ENCODE data around the gene ZYG11A.
"Not testable (repeated sequence)": the region's sequence is repeated elsewhere in the genome, so short reads cannot be mapped to it uniquely, and the experiment has no call there.

Gene ZYG11A

DNA sequence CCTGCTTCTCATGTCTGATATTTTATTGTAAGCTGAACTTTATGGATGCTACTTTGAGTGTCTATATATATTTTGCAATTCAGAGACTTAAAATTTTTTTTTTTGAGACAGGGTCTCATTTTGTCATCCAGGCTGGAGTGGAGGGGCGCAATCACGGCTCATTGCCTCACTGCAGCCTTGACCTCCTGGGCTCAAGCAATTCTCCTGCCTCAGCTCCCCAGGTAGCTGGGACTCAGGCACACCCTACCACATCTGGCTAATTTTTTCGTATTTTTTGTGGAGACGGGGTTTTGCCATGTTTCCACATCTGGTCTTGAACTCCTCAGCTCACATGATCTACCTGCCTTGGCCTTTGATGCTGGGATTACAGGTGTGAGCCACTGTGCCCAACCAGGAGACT lies 8.4 kb downstream of the ZYG11A start:
- H3K36me3 Mint-ChIP-seq (ENCODE audit: insufficient read depth) = peaks cover 3% of the 10 kb centered on the region
- H3K4me3 Mint-ChIP-seq = no peak overlapping the region
- DNase-seq = no peak
- H3K9me3 Mint-ChIP-seq = no peaks in the 10 kb centered on the region
- no peaks in the 10 kb centered on the region for H3K4me1 Mint-ChIP-seq (ENCODE audit: low read depth in 2 of 2)
- H3K27ac Mint-ChIP-seq = no peak overlapping the region
- no peak for ATAC-seq (replicated peaks)
- peaks cover 30 to 31% of the 10 kb centered on the region in 2 donors for H3K27me3 Mint-ChIP-seq

DNA sequence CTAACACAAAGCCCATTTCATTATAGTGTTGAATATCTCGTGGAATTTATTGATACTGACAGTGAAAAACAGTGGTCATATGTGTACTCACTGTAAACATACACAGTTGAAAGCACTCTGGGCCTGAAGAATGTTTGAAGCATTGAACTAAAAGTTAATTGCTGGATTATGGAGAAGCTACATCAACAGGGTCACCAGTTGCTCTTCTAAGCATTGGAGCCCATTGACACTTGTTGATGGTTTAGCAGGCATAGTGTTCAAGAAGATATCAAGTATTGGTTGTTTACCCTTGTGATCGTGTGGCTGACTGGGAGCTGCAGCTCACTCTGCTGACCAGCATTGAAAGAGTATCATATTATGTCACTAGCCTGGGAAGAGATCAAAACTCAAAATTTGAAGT lies 10.3 kb downstream of the ZYG11A start:
- Mint-ChIP-seq H3K4me3 (no peak overlapping the region), H3K36me3 (ENCODE audit: insufficient read depth) (peaks cover 3% of the 10 kb centered on the region), H3K27me3 (peaks cover 25% of the 10 kb centered on the region in 2 donors), H3K27ac (no peak overlapping the region), H3K4me1 (ENCODE audit: low read depth in 2 of 2) (peaks cover 0 to 2% of the 10 kb centered on the region in 2 donors), H3K9me3 (no peaks in the 10 kb centered on the region)
- DNase-seq (no peak), ATAC-seq (replicated peaks) (no peak)

DNA sequence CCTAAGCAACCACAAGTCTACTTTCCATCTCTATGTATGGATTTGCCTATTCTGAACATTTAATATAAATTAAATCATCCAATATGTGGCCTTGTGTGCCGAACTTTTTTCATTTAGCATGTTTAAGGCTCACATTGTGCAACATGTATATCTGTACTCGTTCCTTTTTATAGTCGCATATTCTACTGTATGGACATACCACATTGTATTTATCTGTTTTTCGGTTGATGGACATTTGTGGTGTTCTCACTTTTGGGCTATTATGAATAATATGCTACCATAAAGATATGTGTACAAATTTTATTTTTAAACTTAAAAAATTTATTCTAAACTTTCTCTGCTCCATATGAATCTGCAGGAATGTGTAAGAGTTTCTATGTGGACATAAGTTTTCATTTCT lies 13.0 kb downstream of the ZYG11A start:
- H3K9me3 Mint-ChIP-seq = no peaks in the 10 kb centered on the region
- DNase-seq (no peak), ATAC-seq (replicated peaks) (no peak)
- peaks cover 8% of the 10 kb centered on the region for H3K36me3 Mint-ChIP-seq (ENCODE audit: insufficient read depth)
- H3K4me3 Mint-ChIP-seq = no peak overlapping the region
- peaks cover 6 to 8% of the 10 kb centered on the region in 2 donors for H3K27me3 Mint-ChIP-seq
- peaks cover 0 to 2% of the 10 kb centered on the region in 2 donors for H3K4me1 Mint-ChIP-seq (ENCODE audit: low read depth in 2 of 2)
- H3K27ac Mint-ChIP-seq = no peak overlapping the region

DNA sequence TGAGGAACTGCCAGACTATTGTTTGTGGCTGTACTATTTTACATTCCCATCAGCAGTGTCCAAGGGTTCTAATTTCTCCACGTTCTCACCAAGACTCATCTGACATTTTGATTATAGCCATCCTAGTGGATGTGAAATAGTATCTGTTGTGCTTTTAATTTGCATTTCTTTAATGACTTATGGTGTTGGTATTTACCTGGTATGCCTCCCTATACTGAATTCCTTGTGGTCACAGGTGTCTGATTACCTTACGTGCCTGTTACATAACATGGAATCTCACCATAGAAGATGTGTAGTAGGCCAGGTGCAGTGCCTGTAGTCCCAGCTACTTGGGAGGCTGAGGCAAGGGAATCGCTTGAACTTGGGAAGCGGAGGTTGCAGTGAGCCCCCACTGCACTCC lies 13.5 kb downstream of the ZYG11A start:
- H3K4me1 Mint-ChIP-seq (ENCODE audit: low read depth in 2 of 2) = peaks cover 0 to 2% of the 10 kb centered on the region in 2 donors
- no peak for DNase-seq
- H3K27ac Mint-ChIP-seq = no peak overlapping the region
- peaks cover 2 to 3% of the 10 kb centered on the region in 2 donors for H3K27me3 Mint-ChIP-seq
- H3K36me3 Mint-ChIP-seq (ENCODE audit: insufficient read depth) = peaks cover 8% of the 10 kb centered on the region
- no peaks in the 10 kb centered on the region for H3K9me3 Mint-ChIP-seq
- H3K4me3 Mint-ChIP-seq = no peak overlapping the region
- no peak for ATAC-seq (replicated peaks)

DNA sequence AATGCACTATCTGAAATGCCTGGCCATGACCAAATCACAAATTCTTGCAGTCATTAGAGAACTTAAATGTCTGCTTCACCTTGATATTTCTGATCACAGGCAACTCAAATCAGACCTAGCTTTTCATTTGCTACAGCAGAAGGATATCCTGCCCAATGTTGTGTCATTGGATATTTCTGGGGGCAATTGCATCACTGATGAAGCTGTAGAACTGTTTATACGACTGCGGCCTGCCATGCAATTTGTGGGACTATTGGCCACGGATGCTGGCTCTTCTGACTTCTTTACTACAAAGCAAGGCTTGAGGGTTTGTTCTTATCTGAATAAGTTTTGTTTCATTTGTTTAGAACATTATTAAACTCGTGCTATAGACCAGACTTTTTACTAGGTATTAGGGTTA lies 14.9 kb downstream of the ZYG11A start:
- ATAC-seq (replicated peaks) (no peak), DNase-seq (no peak)
- peaks cover 0 to 2% of the 10 kb centered on the region in 2 donors for H3K4me1 Mint-ChIP-seq (ENCODE audit: low read depth in 2 of 2)
- H3K36me3 Mint-ChIP-seq (ENCODE audit: insufficient read depth) = peaks cover 5% of the 10 kb centered on the region
- H3K4me3 Mint-ChIP-seq = no peak overlapping the region
- no peak overlapping the region for H3K27ac Mint-ChIP-seq
- H3K9me3 Mint-ChIP-seq = no peaks in the 10 kb centered on the region
- H3K27me3 Mint-ChIP-seq = no peaks in the 10 kb centered on the region

DNA sequence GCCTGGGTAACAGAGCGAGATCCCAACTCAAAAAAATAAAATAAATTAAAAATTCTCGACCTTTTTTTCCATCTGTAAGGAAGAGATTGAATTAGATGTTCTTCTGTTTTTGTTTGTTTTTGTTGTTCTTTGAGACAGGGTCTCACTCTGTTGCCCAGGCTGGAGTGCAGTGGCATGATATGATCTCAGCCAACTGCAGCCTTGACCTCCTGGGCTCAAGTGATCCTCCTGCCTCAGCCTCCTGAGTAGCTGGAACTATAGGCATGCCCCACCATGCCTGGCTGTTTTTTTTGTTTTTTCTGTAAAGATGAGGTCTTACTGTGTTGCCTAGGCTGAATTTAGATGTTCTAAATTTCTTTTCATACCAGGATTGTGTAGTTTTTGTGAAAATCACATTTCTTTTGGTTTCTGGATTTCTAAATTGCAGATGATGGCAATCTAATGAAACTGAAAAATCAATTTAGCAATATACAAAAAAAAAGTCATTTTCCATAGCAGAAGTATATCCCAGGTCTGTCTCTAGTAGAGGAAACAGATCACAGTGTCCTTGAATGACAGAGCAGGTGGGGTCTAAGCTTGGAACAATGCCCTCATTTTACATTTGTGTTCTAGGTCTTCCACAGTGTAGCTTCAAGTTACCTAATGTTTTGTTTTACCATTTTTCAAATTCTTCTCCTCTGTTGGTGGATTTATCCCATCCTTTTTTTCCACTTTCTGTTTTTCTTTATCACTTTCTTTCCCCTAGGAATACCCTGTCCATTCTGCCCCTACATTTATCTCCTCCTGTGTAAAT lies 20.3 kb downstream of the ZYG11A start:
- Mint-ChIP-seq H3K36me3 (ENCODE audit: insufficient read depth) (peaks cover 8% of the 10 kb centered on the region), H3K9me3 (no peaks in the 10 kb centered on the region), H3K4me1 (ENCODE audit: low read depth in 2 of 2) (no peaks in the 10 kb centered on the region), H3K27ac (no peak overlapping the region), H3K27me3 (no peaks in the 10 kb centered on the region), H3K4me3 (no peak overlapping the region)
- DNase-seq (no peak), ATAC-seq (replicated peaks) (no peak)

DNA sequence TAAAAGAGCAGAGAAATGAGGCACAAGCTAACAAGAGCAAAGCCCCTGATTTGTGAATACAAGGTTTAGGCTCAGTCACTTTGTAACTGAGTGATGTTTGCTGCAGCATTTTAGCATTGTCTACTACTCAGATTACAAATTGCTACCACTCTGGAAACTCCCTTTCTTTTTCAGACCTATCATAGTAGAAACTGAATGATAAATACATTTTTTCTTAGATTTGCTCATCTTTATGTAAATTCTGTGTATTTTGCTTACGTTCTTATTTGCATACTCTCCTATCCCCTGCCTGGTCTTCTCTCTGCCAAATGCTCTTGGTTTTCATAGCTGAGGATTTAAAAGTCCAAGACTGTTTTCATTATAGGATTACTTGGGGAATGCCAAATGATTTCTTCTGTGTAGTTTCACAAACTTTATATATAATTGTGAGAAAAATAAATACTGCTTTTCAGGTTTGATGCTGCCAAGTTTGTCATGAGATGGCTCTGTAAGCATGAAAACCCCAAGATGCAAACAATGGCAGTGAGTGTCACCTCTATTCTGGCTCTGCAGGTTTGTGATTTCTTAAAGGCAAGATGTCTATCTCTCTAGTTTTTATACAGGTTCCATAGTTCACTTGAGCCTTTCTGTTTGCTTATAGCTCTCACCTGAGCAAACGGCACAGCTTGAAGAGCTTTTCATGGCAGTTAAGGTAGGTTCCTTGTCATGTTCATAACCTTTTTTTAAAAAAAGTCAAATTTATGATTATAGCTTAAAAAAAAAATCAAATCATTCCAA lies 24.7 kb downstream of the ZYG11A start:
- H3K27ac Mint-ChIP-seq = no peak overlapping the region
- no peak overlapping the region for H3K4me3 Mint-ChIP-seq
- no peaks in the 10 kb centered on the region for H3K9me3 Mint-ChIP-seq
- H3K36me3 Mint-ChIP-seq (ENCODE audit: insufficient read depth) = peaks cover 2% of the 10 kb centered on the region
- peaks cover 0 to 10% of the 10 kb centered on the region in 2 donors for H3K27me3 Mint-ChIP-seq
- ATAC-seq (replicated peaks) = no peak
- no peak for DNase-seq
- H3K4me1 Mint-ChIP-seq (ENCODE audit: low read depth in 2 of 2) = no peaks in the 10 kb centered on the region

DNA sequence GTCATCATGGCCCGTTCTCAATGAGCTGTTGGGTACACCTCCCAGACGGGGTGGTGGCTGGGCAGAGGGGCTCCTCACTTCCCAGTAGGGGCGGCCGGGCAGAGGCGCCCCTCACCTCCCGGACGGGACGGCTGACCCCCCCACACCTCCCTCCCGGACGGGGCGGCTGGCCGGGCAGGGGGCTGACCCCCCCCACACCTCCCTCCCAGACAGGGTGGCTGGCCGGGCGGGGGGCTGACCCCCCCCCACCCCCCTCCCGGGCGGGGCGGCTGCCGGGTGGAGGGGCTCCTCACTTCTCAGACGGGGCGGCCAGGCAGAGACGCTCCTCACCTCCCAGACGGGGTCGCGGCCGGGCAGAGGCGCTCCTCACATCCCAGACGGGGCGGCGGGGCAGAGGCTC lies 27.2 kb downstream of the ZYG11A start:
- ATAC-seq (replicated peaks); H3K27ac Mint-ChIP-seq; H3K9me3 Mint-ChIP-seq; H3K4me1 Mint-ChIP-seq (ENCODE audit: low read depth in 2 of 2); H3K36me3 Mint-ChIP-seq (ENCODE audit: insufficient read depth); H3K4me3 Mint-ChIP-seq; DNase-seq: not testable (repeated sequence)
- H3K27me3 Mint-ChIP-seq = peaks cover 0 to 10% of the 10 kb centered on the region in 2 donors

DNA sequence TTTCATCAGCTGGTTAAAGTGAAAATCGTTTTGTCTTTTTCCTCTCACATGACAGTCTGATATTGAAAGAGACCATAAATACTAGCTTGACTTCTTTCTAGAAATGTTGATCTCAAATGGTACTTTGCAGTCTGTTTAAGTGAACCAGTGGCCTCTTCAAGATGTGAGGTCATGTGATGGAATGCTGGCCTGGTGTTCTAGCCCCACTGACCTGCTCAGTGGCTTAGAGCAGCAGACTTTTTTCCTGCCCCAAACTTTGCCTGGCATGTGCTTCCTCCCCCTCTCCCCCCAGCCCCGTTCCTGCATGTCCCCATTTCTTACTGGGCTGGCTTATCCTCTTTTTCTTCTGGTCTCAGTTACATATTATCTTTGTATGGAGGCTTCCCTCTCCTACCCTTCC lies 34.3 kb downstream of the ZYG11A start:
- Mint-ChIP-seq H3K9me3 (no peaks in the 10 kb centered on the region), H3K27ac (no peak overlapping the region), H3K27me3 (peaks cover 0 to under 1% of the 10 kb centered on the region in 2 donors), H3K4me3 (no peak overlapping the region), H3K4me1 (ENCODE audit: low read depth in 2 of 2) (no peaks in the 10 kb centered on the region), H3K36me3 (ENCODE audit: insufficient read depth) (peaks cover 3% of the 10 kb centered on the region)
- no peak for DNase-seq
- ATAC-seq (replicated peaks) = no peak

DNA sequence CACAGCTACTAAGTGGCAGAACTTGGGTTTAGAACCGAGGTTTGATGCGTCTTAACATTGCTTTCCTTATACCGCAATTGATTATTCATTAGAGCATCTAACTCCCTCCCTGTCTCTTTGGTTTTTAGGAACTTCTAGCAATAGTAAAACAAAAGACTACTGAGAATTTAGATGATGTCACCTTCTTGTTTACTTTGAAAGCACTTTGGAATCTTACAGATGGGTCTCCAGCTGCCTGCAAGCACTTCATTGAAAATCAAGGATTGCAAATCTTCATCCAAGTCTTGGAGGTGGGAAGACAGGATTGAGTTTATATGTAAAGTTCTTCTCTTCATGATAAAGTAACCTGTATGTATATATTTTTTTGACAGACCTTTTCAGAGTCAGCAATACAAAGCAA lies 35.0 kb downstream of the ZYG11A start:
- H3K27ac Mint-ChIP-seq = no peak overlapping the region
- H3K9me3 Mint-ChIP-seq = no peaks in the 10 kb centered on the region
- DNase-seq (no peak), ATAC-seq (replicated peaks) (no peak)
- H3K4me1 Mint-ChIP-seq (ENCODE audit: low read depth in 2 of 2) = no peaks in the 10 kb centered on the region
- H3K36me3 Mint-ChIP-seq (ENCODE audit: insufficient read depth) = peaks cover 3% of the 10 kb centered on the region
- H3K27me3 Mint-ChIP-seq = no peaks in the 10 kb centered on the region
- H3K4me3 Mint-ChIP-seq = no peak overlapping the region

DNA sequence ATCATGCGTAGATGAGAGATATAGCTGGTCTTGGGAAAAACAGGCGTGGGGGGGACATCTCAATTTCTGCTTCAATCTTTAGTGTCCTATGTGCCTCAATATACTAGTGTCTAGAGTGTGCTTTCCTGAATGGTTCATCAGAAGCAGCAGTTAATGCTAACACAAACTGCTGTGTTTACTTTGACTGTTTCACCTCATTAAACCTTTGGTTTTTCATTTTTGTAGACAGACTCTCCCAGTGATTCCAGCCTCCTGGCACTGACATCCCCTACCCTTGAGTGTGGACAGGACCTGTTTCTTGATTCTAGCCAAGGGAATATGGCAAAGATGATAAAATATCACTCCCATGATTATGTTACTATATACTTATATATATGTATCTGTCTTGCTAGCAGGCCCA lies 37.6 kb downstream of the ZYG11A start:
- DNase-seq = no peak
- no peak for ATAC-seq (replicated peaks)
- no peaks in the 10 kb centered on the region for H3K36me3 Mint-ChIP-seq (ENCODE audit: insufficient read depth)
- no peak overlapping the region for H3K4me3 Mint-ChIP-seq
- H3K27me3 Mint-ChIP-seq = no peaks in the 10 kb centered on the region
- H3K9me3 Mint-ChIP-seq = no peaks in the 10 kb centered on the region
- H3K4me1 Mint-ChIP-seq (ENCODE audit: low read depth in 2 of 2) = no peaks in the 10 kb centered on the region
- no peak overlapping the region for H3K27ac Mint-ChIP-seq

DNA sequence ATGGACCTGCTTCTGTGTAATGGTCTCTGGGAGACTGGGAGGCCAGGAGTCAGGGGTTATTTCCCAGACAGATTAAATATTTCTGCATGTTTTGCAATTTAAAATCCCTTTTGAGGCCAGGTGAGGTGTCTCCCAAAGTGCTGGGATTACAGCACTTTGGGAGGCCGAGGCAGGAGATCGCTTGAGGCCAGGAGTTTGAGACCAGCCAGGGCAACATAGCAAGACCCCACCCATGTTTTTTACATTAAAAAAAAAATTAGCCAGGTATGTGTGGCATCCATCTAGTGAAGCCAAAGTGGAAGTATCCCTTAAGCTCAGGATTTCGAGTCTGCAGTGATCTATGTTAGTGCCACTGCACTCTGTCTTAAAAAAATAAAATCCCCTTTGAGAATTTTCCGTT lies 44.9 kb downstream of the ZYG11A start:
- no peaks in the 10 kb centered on the region for H3K4me1 Mint-ChIP-seq (ENCODE audit: low read depth in 2 of 2)
- H3K27me3 Mint-ChIP-seq = no peaks in the 10 kb centered on the region
- peaks cover 6% of the 10 kb centered on the region for H3K36me3 Mint-ChIP-seq (ENCODE audit: insufficient read depth)
- H3K4me3 Mint-ChIP-seq = no peak overlapping the region
- ATAC-seq (replicated peaks) (no peak), DNase-seq (no peak)
- H3K9me3 Mint-ChIP-seq = no peaks in the 10 kb centered on the region
- H3K27ac Mint-ChIP-seq = no peak overlapping the region

DNA sequence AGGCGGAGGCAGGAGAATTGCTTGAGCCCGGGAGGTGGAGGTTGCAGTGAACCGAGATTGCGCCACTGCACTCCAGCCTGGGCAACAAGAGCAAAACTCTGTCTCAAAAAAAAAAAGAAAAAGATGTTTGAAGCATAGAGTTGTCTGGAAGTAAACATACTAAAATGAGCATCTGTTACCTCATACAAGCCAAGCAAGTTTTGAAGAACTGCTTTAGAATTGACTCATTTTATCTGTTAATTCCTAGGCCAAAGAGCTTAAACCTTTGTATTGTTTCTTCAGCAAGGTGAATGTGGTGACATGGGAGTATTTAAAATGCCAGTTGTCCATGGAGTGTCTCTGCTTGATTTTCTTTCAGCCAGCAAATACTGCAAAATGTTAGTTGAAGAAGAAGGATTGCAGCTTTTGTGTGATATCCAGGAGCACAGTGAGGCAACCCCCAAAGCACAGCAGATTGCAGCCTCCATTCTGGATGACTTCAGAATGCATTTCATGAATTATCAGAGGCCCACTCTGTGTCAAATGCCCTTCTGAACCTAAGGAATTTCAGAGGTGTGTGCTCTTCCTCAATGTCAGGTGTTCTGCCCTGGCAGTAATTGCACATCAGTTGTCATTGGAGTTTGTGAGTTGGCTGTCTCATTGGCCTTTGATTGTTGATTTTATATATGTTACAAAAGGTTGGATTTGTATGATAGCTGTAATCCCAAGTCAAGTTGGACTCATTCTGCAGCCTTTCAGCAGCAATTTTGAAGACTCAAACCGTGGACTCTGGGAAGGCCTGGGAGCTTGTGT lies 50.1 kb downstream of the ZYG11A start:
- Mint-ChIP-seq H3K9me3 (no peaks in the 10 kb centered on the region), H3K27ac (no peak overlapping the region), H3K36me3 (ENCODE audit: insufficient read depth) (peaks cover 6% of the 10 kb centered on the region), H3K27me3 (no peaks in the 10 kb centered on the region), H3K4me1 (ENCODE audit: low read depth in 2 of 2) (no peaks in the 10 kb centered on the region), H3K4me3 (no peak overlapping the region)
- DNase-seq = no peak
- ATAC-seq (replicated peaks) = no peak
